NCI-H128 (cell line): ENCODE results near the gene VIL1.

ENCODE experiments used
- DNase-seq: peaks from one replicate; lab custom pipeline; 2025; ENCODE audit not compliant: unreplicated experiment; lab: John Stamatoyannopoulos, UW

The VIL1 gene

DNA sequence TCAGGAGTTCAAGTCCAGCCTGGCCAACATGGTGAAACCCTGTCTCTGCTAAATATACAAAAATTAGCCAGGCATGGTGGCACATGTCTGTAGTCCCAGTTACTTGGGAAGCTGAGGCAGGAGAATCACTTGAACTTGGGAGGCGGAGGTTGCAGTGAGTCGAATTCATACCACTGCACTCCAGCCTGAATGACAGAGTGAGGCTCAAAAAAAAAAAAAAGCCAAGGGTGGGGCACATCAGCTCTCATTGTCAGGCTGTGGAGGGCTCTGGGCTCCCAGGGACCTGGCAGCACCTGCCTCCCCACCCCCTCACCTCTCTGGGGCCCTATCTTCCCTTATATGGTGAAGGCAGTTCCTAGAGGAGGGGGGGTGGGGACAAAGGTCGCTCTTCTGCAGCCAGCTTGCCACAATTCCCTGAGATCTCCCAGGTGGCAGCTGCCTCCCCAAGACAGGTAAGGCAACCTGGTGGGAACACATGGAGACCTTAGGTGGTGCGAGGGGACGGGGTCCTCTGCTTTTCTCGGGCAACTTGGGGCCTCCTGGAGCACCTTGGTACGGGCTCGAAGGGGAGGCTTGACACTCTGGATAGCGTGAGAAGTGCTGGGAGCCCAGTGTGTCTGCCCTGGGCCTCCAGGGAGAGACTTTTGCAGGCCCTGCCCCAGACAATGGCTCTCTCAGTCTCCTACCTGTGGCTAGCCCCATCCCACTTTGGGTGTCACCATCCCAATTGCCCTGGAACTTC lies at the start of gene VIL1:
Gene VIL1, plus strand, starts transcription at position 407 of the 742 bp plus-strand sequence. CDS start 4,656 bp downstream, outside the sequence.
- no peak for DNase-seq

DNA sequence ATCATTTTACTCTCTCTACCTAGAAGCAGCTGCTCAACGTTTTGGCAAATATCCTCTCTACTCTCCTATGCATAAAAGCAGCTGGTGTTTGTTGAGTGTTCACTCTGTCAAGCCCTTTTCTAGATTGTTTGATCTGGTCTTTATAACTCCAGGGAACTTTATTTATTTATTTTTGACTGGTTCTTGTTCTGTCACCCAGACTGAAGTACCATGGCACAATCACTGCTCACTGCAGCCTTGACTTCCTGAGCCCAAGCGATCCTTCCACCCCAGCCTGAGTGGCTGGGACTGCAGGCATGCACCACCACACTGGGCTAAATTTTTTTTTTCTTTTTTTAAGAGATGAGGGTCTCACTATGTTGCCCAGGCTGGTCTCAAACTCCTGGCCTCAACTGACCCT lies 49.6 kb upstream of the VIL1 start:
- no peak for DNase-seq

- DNase-seq, result no peak
Observed at GRCh38 chr2:218370410-218371063, 48.4 kb upstream of the VIL1 start.

- no peak for DNase-seq
Observed at GRCh38 chr2:218371983-218372350, 47.0 kb upstream of the VIL1 start.

GRCh38 chr2:218374795-218375194 lies 44.1 kb upstream of the VIL1 start:
- no peak for DNase-seq

- no peak for DNase-seq
Observed at GRCh38 chr2:218375212-218375611, 43.7 kb upstream of the VIL1 start.

- no peak for DNase-seq
Observed at GRCh38 chr2:218378053-218378452, 40.9 kb upstream of the VIL1 start.

DNA sequence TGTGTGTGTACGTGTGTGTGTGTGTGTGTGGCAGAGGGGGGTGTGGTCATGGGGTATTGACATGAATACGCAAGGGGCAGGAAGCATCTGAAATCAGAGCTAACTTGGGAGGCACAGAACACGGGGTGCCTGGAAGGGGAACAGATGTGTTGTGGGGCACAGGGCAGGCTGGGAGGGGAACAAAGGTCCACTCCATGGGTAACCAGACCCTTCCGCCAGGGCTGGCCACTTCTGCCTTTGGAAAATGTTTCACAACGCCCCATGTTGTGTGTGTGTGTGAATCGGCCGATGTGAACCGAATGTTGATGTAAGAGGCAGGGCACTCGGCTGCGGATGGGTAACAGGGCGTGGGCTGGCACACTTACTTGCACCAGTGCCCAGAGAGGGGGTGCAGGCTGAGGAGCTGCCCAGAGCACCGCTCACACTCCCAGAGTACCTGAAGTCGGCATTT lies 37.0 kb upstream of the VIL1 start, which contains the start of gene SLC11A1:
Gene SLC11A1, plus strand, starts transcription at position 358 of the 451 bp plus-strand sequence. CDS start 96 bp downstream, outside the sequence.
- DNase-seq, result no peak

GRCh38 chr2:218382785-218383184 lies 36.1 kb upstream of the VIL1 start:
- DNase-seq, result no peak

GRCh38 chr2:218383892-218384519 lies 34.9 kb upstream of the VIL1 start:
- no peak for DNase-seq

GRCh38 chr2:218384975-218385374 lies 33.9 kb upstream of the VIL1 start:
- no peak for DNase-seq

DNA sequence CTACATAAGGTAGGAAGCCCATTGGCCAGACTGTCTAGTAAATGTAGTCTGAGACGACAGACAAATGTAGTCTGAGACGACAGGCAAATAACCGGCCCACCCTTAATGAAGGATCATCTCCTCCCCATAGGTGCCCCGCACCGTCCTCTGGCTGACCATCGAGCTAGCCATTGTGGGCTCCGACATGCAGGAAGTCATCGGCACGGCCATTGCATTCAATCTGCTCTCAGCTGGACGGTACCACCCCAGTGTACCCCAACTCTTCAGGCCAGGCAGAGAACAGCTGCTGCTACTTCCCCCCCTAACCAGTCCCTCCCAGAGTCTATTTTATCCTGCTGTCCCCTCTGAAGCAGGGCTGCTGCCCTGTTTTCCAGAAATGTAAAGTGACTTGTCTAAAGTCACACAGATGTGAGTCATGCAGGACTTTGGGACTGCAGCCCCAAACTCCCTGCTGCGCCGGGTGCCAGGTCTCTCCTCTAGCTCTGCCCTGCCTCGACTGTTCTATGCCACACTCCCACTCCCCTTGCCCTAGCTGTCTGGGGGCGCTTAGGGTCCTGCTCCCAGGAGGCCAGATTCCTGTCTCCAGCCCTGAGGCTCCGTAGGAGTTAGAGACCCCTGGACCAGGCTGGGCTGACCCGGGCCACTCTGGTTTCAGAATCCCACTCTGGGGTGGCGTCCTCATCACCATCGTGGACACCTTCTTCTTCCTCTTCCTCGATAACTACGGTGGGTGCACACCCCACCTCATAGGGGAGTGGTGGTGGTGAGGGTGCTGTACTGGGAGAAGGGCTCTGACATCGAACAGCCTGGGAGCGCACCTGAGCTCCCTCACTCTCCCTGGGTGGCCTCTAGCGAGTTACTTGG lies 32.2 kb upstream of the VIL1 start:
- DNase-seq, result no peak

GRCh38 chr2:218387369-218388194 lies 31.3 kb upstream of the VIL1 start:
- DNase-seq, result no peak

DNA sequence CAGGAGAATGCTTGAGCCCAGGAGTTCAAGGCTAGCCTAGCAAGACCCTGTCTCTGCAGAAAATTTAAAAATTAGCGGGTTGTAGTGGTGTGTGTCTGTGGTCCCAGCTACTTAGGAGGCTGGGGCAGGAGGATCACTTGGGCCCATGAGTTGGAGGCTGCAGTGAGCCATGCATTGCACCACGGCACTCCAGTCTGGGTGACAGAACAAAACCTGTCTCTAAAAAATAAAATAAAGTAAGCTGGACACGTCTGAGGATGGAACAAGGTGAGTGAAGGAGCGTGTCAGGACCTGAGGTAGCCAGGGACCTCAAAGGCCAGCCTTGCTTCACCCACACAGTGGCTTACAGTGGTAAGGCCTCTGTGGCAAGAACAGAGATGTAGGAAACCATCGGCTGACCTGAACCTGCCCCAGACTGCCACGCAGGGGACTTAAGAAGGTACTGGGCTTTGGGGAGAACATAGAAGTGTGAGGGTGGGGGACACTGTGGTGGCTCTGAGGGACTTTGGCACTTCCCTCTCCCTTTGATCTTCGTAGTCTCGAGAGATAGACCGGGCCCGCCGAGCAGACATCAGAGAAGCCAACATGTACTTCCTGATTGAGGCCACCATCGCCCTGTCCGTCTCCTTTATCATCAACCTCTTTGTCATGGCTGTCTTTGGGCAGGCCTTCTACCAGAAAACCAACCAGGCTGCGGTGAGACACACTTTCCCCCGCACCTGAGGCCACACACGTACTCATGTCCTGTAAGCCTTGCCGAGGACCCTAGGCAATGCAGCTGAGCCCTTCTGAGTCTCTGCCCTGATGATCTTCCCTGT lies 29.4 kb upstream of the VIL1 start:
- no peak for DNase-seq

DNA sequence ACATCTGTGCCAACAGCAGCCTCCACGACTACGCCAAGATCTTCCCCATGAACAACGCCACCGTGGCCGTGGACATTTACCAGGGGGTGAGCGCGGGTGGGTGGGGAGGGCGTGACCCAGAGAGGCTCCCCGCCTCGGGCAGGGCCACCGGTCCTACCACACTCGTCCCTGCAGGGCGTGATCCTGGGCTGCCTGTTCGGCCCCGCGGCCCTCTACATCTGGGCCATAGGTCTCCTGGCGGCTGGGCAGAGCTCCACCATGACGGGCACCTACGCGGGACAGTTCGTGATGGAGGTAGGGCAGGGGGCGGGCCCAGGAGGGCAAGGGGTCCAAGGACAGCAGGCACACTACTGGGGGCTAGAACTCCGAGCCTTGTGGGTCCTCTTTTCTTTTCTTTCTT lies 27.7 kb upstream of the VIL1 start:
- DNase-seq, result no peak

GRCh38 chr2:218392459-218392858 lies 26.5 kb upstream of the VIL1 start:
- no peak for DNase-seq

DNA sequence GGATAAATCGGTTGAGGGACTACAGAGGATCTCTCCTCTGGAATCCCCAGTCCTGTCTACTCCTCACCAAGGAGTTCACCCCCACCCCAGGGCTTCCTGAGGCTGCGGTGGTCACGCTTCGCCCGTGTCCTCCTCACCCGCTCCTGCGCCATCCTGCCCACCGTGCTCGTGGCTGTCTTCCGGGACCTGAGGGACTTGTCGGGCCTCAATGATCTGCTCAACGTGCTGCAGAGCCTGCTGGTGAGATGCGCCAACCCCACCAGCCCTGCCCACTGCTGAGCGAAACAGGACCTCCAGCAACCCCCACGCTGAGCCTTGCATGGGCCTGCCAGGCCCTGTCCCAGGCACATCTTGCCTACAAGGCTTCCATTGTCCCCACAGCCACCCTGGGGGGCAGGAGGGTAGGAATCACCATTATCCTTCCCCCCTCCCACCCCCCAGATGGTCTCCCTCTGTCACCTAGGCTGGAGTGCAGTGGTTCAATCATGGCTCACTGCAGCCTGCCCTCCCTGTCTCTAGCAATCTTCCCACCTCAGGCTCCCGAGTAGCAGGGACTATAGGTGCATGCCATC lies 25.9 kb upstream of the VIL1 start:
- no peak for DNase-seq

DNA sequence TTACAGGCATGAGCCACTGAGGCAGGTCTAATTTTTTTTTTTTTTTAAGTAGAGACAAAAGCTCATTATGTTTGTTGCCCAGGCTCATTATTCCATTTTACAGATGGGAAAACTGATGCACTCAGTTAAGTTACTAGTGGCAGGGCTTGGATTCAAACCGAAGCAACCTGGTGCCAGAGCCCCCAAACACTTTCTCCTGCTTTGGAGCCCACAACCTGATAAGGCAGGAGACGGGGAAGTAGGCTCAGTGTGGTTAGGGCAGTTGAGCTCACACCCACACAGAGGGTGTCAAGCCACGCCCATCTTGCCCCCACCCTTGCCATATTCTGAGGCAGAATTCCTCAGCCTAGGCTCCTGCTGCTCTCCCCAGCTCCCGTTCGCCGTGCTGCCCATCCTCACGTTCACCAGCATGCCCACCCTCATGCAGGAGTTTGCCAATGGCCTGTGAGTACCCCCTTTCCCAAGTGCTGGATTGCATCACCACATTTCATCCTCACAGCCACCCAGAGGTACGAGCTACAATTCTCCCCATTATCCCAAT lies 25.1 kb upstream of the VIL1 start:
- DNase-seq, result no peak
